ENCODE data around the gene MVB12B.

- TF ChIP-seq POLR2A (IDR thresholded peaks at IDR 0.05) (no peak), POLR2AphosphoS5 (IDR thresholded peaks at IDR 0.05) (no peak), CTCF (IDR thresholded peaks at IDR 0.05) (no peak), EP300 (IDR thresholded peaks at IDR 0.05; ENCODE audit: low read depth) (no peak)
Observed at GRCh38 chr9:126459546-126459945, 132.9 kb downstream of the MVB12B start.
